ENCODE results near the gene LDHB. TPM values are rescaled to one million over a fixed set of nuclear protein-coding genes. Genes with fewer than 3 reads are reported as not detected.

LDHB gene
- polyA plus RNA-seq, 1 of the 3 experiments (the other 2 are of a cell fraction), result 469 TPM

- H3K9me2 ChIP-seq, result no peaks in the 10 kb centered on the region
- H3K4me2 ChIP-seq, result no peak overlapping the region
- H3K4me1 ChIP-seq (ENCODE audit: control insufficient read depth in 1 of 2, insufficient read depth in 2 of 2, low read depth in 1 of 2, low read length in 1 of 2), result no peaks in the 10 kb centered on the region
- H3K9ac ChIP-seq, result no peak overlapping the region
- H3K4me3 ChIP-seq (ENCODE audit: low read depth in 2 of 2, low read length in 1 of 2), result no peak overlapping the region
- no peaks in the 10 kb centered on the region for H4K20me1 ChIP-seq (ENCODE audit: insufficient read depth)
- DNase-seq, result no peak
- H3K9me3 ChIP-seq, result no peaks in the 10 kb centered on the region
- CTCF ChIA-PET, result interaction anchor here (1.0 to 3.8 kb wide), 3 partner anchors 16 to 307 kb away, joined by 4 to 22 read pairs (median 5); partner anchors contain the start of gene PYROXD1
- no peak for TF ChIP-seq RCOR1 (IDR thresholded peaks at IDR 0.05; ENCODE audit: low read length)
- no peak for TF ChIP-seq FOSL2 (IDR thresholded peaks at IDR 0.05; ENCODE audit: borderline replicate concordance, low read depth)
- TF ChIP-seq MXI1 (IDR thresholded peaks at IDR 0.05; ENCODE audit: low read depth, low read length), result no peak
- no peak for TF ChIP-seq IRF3 (IDR thresholded peaks at IDR 0.05; ENCODE audit: low read depth, low read length)
- TF ChIP-seq NFIC (IDR thresholded peaks at IDR 0.05; ENCODE audit: borderline replicate concordance), result no peak
- 2% methylated on average over 3 of the region's 3 CpGs for WGBS (ENCODE audit: low lambda C conversion rate)
- no peaks in the 10 kb centered on the region for H3K36me3 ChIP-seq (replicated peaks in 1 of 2; ENCODE audit: control insufficient read depth in 1 of 2, insufficient read depth in 2 of 2, low read length in 1 of 2)
- H3F3A ChIP-seq (replicated peaks; ENCODE audit: insufficient read depth), result no peaks in the 10 kb centered on the region
- POLR2A ChIA-PET, result no interaction called here
- no peaks in the 10 kb centered on the region for H3K79me2 ChIP-seq (ENCODE audit: insufficient read depth)
- peaks cover 13% of the 10 kb centered on the region; the same call in 1 of the 2 replicates for H3K27me3 ChIP-seq (ENCODE audit: insufficient read depth)
- H3K27ac ChIP-seq (ENCODE audit: low read depth in 2 of 2, low read length in 1 of 2), result no peak overlapping the region
- no peak overlapping the region for H2AFZ ChIP-seq (ENCODE audit: low read depth)
These were observed 25.5 kb upstream of the LDHB start for GRCh38 chr12:21683115-21683514.

- Histone ChIP-seq H3K4me1 (ENCODE audit: control insufficient read depth in 1 of 2, insufficient read depth in 2 of 2, low read depth in 1 of 2, low read length in 1 of 2) (no peaks in the 10 kb centered on the region), H3K9me2 (no peaks in the 10 kb centered on the region), H4K20me1 (ENCODE audit: insufficient read depth) (no peaks in the 10 kb centered on the region), H3K9ac (no peak overlapping the region), H3F3A (replicated peaks; ENCODE audit: insufficient read depth) (no peaks in the 10 kb centered on the region), H3K4me2 (no peak overlapping the region), H3K79me2 (ENCODE audit: insufficient read depth) (no peaks in the 10 kb centered on the region), H3K9me3 (no peaks in the 10 kb centered on the region), H3K27ac (ENCODE audit: low read depth in 2 of 2, low read length in 1 of 2) (no peak overlapping the region), H3K36me3 (replicated peaks in 1 of 2; ENCODE audit: control insufficient read depth in 1 of 2, insufficient read depth in 2 of 2, low read length in 1 of 2) (no peaks in the 10 kb centered on the region), H2AFZ (ENCODE audit: low read depth) (no peak overlapping the region), H3K4me3 (ENCODE audit: low read depth in 2 of 2, low read length in 1 of 2) (no peak overlapping the region), H3K27me3 (ENCODE audit: insufficient read depth) (peaks cover 18% of the 10 kb centered on the region; the same call in 1 of the 2 replicates)
- no peak for DNase-seq
- 27% methylated on average over 1 of the region's 1 CpG for WGBS (ENCODE audit: low lambda C conversion rate)
- ChIA-PET POLR2A (no interaction called here), CTCF (interaction anchor here (1.5 kb wide), 1 partner anchor 65 kb away, joined by 4 read pairs; no protein-coding TSS in a partner anchor)
- TF ChIP-seq YY1 (IDR thresholded peaks at IDR 0.05; ENCODE audit: low read depth) (no peak), SIN3A (IDR thresholded peaks at IDR 0.05; ENCODE audit: borderline replicate concordance, low read depth, low read length) (no peak)
These were observed 21.3 kb upstream of the LDHB start for GRCh38 chr12:21678959-21679358.

GRCh38 chr12:21677622-21678277, 20.1 kb upstream of the LDHB start:
- H3K27ac ChIP-seq (ENCODE audit: low read depth in 2 of 2, low read length in 1 of 2), result no peak overlapping the region
- H3K9ac ChIP-seq, result no peak overlapping the region
- ChIA-PET POLR2A (no interaction called here), CTCF (interaction anchor here (0.6 to 2.1 kb wide), 3 partner anchors 20 to 429 kb away, joined by 3 to 5 read pairs (median 3); no protein-coding TSS in a partner anchor)
- H4K20me1 ChIP-seq (ENCODE audit: insufficient read depth), result no peaks in the 10 kb centered on the region
- no peak overlapping the region for H3K4me2 ChIP-seq
- no peaks in the 10 kb centered on the region for H3K9me3 ChIP-seq
- H3K79me2 ChIP-seq (ENCODE audit: insufficient read depth), result no peaks in the 10 kb centered on the region
- no peak overlapping the region for H3K4me3 ChIP-seq (ENCODE audit: low read depth in 2 of 2, low read length in 1 of 2)
- no peaks in the 10 kb centered on the region for H3K9me2 ChIP-seq
- 39% methylated on average over 7 of the region's 7 CpGs for WGBS (ENCODE audit: low lambda C conversion rate)
- no peaks in the 10 kb centered on the region for H3F3A ChIP-seq (replicated peaks; ENCODE audit: insufficient read depth)
- DNase-seq, result no peak
- no peak for TF ChIP-seq SMC3 (IDR thresholded peaks at IDR 0.05; ENCODE audit: low read depth, low read length)
- TF ChIP-seq CHD2 (IDR thresholded peaks at IDR 0.05; ENCODE audit: low read length, partially characterized antibody), result no peak
- no peak for TF ChIP-seq TAF1 (IDR thresholded peaks at IDR 0.05; ENCODE audit: borderline replicate concordance, low read depth, low read length)
- no peak for TF ChIP-seq CTCF (IDR thresholded peaks at IDR 0.05)
- TF ChIP-seq YY1 (IDR thresholded peaks at IDR 0.05; ENCODE audit: low read depth), result no peak
- TF ChIP-seq POLR2AphosphoS5 (IDR thresholded peaks at IDR 0.05; ENCODE audit: low read depth, low read length), result no peak
- H3K36me3 ChIP-seq (replicated peaks in 1 of 2; ENCODE audit: control insufficient read depth in 1 of 2, insufficient read depth in 2 of 2, low read length in 1 of 2), result no peaks in the 10 kb centered on the region
- no peak overlapping the region for H2AFZ ChIP-seq (ENCODE audit: low read depth)
- no peaks in the 10 kb centered on the region for H3K4me1 ChIP-seq (ENCODE audit: control insufficient read depth in 1 of 2, insufficient read depth in 2 of 2, low read depth in 1 of 2, low read length in 1 of 2)
- H3K27me3 ChIP-seq (ENCODE audit: insufficient read depth), result peaks cover 17% of the 10 kb centered on the region; the same call in 1 of the 2 replicates

Data from SK-N-SH (cell line).